Measurements from ENCODE around the gene PALLD. TPM values are rescaled to one million over a fixed set of nuclear protein-coding genes. Genes with fewer than 3 reads are reported as not detected.

The PALLD gene
- total and polyA plus RNA-seq, 2 of the 8 experiments (the other 6 are each of a cell fraction or from before 2014, with no cell fraction given) = 10.5 to 25.0 TPM

DNA sequence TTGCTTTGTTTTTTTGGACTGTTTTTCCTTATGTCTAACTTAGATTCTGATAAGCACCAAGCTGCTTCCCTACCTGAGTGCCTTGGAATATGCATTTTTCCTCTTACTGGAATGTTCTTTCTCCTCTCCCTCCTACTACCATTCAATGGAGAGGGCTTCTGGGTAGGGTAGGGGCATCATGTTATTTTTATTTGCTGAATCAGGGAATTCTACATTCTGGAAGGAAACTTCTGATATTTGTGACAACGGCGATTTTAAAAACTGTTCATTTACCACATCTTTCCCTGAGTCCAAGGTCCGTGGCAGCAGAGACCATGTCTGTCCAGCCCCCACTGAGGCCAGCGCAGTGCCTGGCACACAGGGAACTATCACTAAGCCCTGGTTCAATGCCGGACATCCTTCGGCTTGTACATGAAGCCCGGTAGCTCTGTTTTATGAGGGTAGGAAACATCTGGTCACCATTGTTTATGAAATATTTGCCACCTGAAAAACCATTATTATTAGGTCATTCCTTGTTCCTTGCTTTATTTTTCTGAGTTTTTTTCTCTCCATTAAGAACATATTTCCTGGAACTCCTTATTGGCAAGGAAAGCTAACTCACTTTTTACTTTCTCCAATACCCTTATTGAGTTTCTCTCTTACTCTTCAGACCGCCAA lies 57.0 kb downstream of the PALLD start:
- Histone ChIP-seq H3K79me2 (ENCODE audit: control insufficient read depth in 1 of 2, insufficient read depth in 2 of 2, low read length in 2 of 2) (no peaks in the 10 kb centered on the region), H2AK5ac (ENCODE audit: low read depth, low read length) (no peak overlapping the region), H3K36me3 (ENCODE audit: control insufficient read depth in 2 of 4, insufficient read depth in 4 of 4, low read length in 3 of 4) (no peaks in the 10 kb centered on the region), H3K27ac (ENCODE audit: low read depth, low read length) (no peak overlapping the region), H2AFZ (ENCODE audit: low read length) (no peak overlapping the region), H4K20me1 (replicated peaks in 1 of 2; ENCODE audit: control insufficient read depth in 1 of 2, insufficient read depth in 2 of 2, low read length in 2 of 2) (no peaks in the 10 kb centered on the region), H3K4ac (replicated peaks; ENCODE audit: insufficient read length, low read depth, low read length) (no peak overlapping the region), H3K23ac (ENCODE audit: insufficient read length) (no peak overlapping the region), H3K56ac (replicated peaks; ENCODE audit: insufficient read length, low read depth, low read length) (no peak overlapping the region), H3K9me3 (ENCODE audit: insufficient read depth in 2 of 2, low read depth in 1 of 2, low read length in 1 of 2) (no peaks in the 10 kb centered on the region), H4K91ac (replicated peaks; ENCODE audit: insufficient read length, low read length) (no peak overlapping the region), H2BK20ac (ENCODE audit: low read length) (no peak overlapping the region), H3K9ac (replicated peaks in 1 of 4; ENCODE audit: extremely low read depth in 1 of 4, low read depth in 3 of 4, low read length in 3 of 4) (no peak overlapping the region), H4K8ac (ENCODE audit: extremely low read depth, insufficient read depth, low read length) (no peak overlapping the region), H3K4me1 (replicated peaks in 1 of 4; ENCODE audit: control insufficient read depth in 3 of 4, insufficient read depth in 4 of 4, low read length in 3 of 4) (peaks cover 0 to 2% (median 0%) of the 10 kb centered on the region in 4 experiments; a peak in 3 of 7 replicates), H3K23me2 (ENCODE audit: low read depth, low read length) (no peaks in the 10 kb centered on the region), H3K27me3 (replicated peaks in 1 of 4; ENCODE audit: control insufficient read depth in 3 of 4, extremely low read depth in 1 of 4, insufficient read depth in 3 of 4, low read length in 3 of 4) (no peaks in the 10 kb centered on the region), H2BK5ac (ENCODE audit: low read depth, low read length) (no peak overlapping the region), H2BK12ac (ENCODE audit: low read depth, low read length) (no peak overlapping the region), H3K4me3 (ENCODE audit: extremely low read depth in 1 of 4, insufficient read depth in 2 of 4, low read depth in 3 of 4, low read length in 4 of 4) (no peak overlapping the region), H2BK120ac (replicated peaks; ENCODE audit: low read depth, low read length) (no peak overlapping the region), H3K14ac (ENCODE audit: insufficient read length) (no peak overlapping the region), H2BK15ac (ENCODE audit: low read length) (no peak overlapping the region), H3K79me1 (ENCODE audit: low read depth, low read length) (no peaks in the 10 kb centered on the region), H4K5ac (ENCODE audit: insufficient read length, low read depth, low read length) (no peak overlapping the region), H3K18ac (ENCODE audit: extremely low read depth, low read length) (no peak overlapping the region), H3K4me2 (ENCODE audit: insufficient read depth in 1 of 2, low read depth in 2 of 2, low read length in 2 of 2) (no peak overlapping the region)
- ChIA-PET POLR2A (ENCODE audit: partially characterized antibody) (no interaction called here), CTCF (ENCODE audit: partially characterized antibody) (interaction anchor here (0.9 kb wide), 1 partner anchor 87 kb away, joined by 3 read pairs; no protein-coding TSS in a partner anchor)
- DNase-seq (ENCODE audit: low read depth in 1 of 2, low spot score in 2 of 2) (no peak), FAIRE-seq (no peak)
- WGBS, 2 experiments (ENCODE audit: extremely low coverage in 1 of 2, insufficient coverage in 1 of 2, insufficient read length in 1 of 2, insufficient replicate concordance in 2 of 2, low coverage in 1 of 2, low lambda C conversion rate in 2 of 2, missing lambda C conversion rate in 1 of 2) = 72% methylated on average over 8 of the region's 8 CpGs; no CpG with 5 or more reads in 1 of the 2 experiments
- peak; percentile 27; the same call in 1 of the 2 replicates for TF ChIP-seq MAFK (IDR thresholded peaks at IDR 0.05; ENCODE audit: low read depth, low read length)
- no peak for TF ChIP-seq CBX5 (IDR thresholded peaks at IDR 0.05; ENCODE audit: low read depth, low read length)

Measured in H1 (cell line).